ENCODE measurements around the gene MYH7.
A peak's percentile ranks its signal among the peaks of the same experiment; 100 is the strongest.
"Not testable (repeated sequence)": the region's sequence is repeated elsewhere in the genome, so short reads cannot be mapped to it uniquely, and the experiment has no call there.

The MYH7 gene

DNA sequence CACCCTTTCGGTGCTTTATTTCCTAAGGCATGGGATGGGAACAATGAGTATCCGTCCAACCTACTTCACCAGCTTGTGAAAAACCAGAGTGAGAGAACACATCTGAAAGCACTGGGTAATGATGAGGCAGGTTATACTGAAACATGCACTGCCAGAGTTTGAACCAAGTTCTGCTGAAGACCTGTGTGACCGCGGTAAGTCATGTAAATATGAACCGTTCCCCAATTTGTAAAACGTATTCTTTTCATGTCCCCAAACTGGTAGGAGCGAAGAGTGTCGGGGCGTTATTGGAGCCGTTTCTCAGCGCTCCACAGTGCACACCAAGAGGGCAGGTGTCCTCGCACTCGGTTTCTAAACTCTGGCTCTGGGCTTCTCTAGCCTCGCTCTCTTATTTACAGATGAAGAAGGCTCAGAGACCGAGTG lies 33.3 kb upstream of the MYH7 start:
- Histone ChIP-seq H3K4me3 (ENCODE audit: low read depth, low read length) (peak overlapping the region; percentile 50), H3K9ac (ENCODE audit: low read depth, low read length) (peak overlapping the region; percentile 46), H3K9me3 (ENCODE audit: control insufficient read depth, insufficient read depth, low read length) (no peaks in the 10 kb centered on the region; the same call in 1 of the 2 replicates), H3K36me3 (ENCODE audit: control insufficient read depth, insufficient read depth, low read length) (peaks cover 29% of the 10 kb centered on the region), H3K27me3 (ENCODE audit: control insufficient read depth, insufficient read depth, low read length) (no peaks in the 10 kb centered on the region), H3K4me1 (ENCODE audit: control insufficient read depth, insufficient read depth, low read length) (0 out of 2 replicates have a peak, but pooled peaks cover 3% of the 10 kb centered on the region), H3K27ac (ENCODE audit: low read depth, low read length) (peak overlapping the region; percentile 72)

DNA sequence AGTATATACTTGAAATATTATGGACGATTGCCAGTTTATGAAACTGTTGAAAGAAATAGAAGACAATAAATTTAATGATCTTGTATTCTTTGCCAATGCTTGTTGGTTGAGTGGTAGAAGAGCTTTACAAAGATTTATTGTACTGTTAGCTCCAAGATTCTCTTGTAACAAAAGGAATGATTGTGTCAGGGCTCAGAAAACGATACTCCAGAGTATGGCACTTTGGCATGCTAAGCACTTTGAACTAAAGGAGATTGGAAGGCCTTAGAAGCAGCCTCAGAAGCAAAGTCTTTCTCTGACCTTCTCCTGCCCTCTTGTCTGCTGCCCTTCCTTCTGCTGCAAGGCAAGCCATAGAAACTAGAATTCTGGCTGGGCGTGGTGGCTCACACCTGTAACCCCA lies 29.8 kb upstream of the MYH7 start:
- Histone ChIP-seq H3K9me3 (ENCODE audit: control insufficient read depth, insufficient read depth, low read length) (no peaks in the 10 kb centered on the region; the same call in 1 of the 2 replicates), H3K4me3 (ENCODE audit: low read depth, low read length) (no peak overlapping the region), H3K27me3 (ENCODE audit: control insufficient read depth, insufficient read depth, low read length) (no peaks in the 10 kb centered on the region), H3K9ac (ENCODE audit: low read depth, low read length) (no peak overlapping the region), H3K36me3 (ENCODE audit: control insufficient read depth, insufficient read depth, low read length) (no peaks in the 10 kb centered on the region), H3K4me1 (ENCODE audit: control insufficient read depth, insufficient read depth, low read length) (0 out of 2 replicates have a peak, but pooled peaks cover 2% of the 10 kb centered on the region), H3K27ac (ENCODE audit: low read depth, low read length) (no peak overlapping the region)

DNA sequence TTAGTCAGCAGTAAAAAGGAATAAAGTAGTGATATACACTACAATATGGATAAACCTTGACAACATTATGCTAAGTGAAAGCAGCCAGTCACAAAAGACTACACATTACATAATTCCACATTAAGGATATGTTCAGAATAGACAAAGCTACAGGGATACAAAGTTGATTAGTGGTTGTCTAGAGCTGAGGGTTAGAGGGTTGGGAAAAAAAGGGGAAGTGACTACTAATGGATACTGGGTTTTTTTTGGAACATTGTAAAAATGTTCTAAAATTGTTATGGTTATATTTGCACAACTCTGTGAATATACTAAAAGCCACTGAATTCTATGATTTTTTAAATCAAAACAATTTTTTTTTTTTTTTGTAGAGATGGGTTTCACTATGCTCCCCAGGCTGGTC lies 29.2 kb upstream of the MYH7 start:
- no peak overlapping the region for H3K4me3 ChIP-seq (ENCODE audit: low read depth, low read length)
- H3K4me1 ChIP-seq (ENCODE audit: control insufficient read depth, insufficient read depth, low read length) = no peaks in the 10 kb centered on the region
- H3K27ac ChIP-seq (ENCODE audit: low read depth, low read length) = no peak overlapping the region
- no peaks in the 10 kb centered on the region; the same call in 1 of the 2 replicates for H3K9me3 ChIP-seq (ENCODE audit: control insufficient read depth, insufficient read depth, low read length)
- H3K27me3 ChIP-seq (ENCODE audit: control insufficient read depth, insufficient read depth, low read length) = no peaks in the 10 kb centered on the region
- no peak overlapping the region for H3K9ac ChIP-seq (ENCODE audit: low read depth, low read length)
- no peaks in the 10 kb centered on the region for H3K36me3 ChIP-seq (ENCODE audit: control insufficient read depth, insufficient read depth, low read length)

DNA sequence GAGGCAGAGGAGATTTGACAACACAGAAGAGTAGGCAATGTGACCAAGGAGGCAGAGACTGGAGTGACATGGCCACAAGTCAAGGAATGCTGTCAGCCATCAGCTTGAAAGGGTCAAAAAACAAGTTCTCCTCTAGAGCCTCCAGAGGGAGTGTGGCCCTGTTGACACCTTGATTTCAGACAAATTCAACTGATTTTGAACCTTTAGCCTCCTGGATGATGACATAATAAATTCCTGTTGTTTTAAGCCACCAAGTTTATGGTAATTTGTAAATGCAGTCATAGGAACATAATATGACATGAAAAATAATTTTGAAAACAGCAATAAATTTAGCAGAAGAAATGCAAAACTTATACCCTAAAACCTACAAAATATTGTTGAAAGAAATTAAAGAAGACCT lies 25.5 kb upstream of the MYH7 start:
- H3K9ac ChIP-seq (ENCODE audit: low read depth, low read length) = no peak overlapping the region
- no peaks in the 10 kb centered on the region for H3K4me1 ChIP-seq (ENCODE audit: control insufficient read depth, insufficient read depth, low read length)
- no peak overlapping the region for H3K27ac ChIP-seq (ENCODE audit: low read depth, low read length)
- no peaks in the 10 kb centered on the region for H3K27me3 ChIP-seq (ENCODE audit: control insufficient read depth, insufficient read depth, low read length)
- H3K36me3 ChIP-seq (ENCODE audit: control insufficient read depth, insufficient read depth, low read length) = no peaks in the 10 kb centered on the region
- no peaks in the 10 kb centered on the region for H3K9me3 ChIP-seq (ENCODE audit: control insufficient read depth, insufficient read depth, low read length)
- H3K4me3 ChIP-seq (ENCODE audit: low read depth, low read length) = no peak overlapping the region

DNA sequence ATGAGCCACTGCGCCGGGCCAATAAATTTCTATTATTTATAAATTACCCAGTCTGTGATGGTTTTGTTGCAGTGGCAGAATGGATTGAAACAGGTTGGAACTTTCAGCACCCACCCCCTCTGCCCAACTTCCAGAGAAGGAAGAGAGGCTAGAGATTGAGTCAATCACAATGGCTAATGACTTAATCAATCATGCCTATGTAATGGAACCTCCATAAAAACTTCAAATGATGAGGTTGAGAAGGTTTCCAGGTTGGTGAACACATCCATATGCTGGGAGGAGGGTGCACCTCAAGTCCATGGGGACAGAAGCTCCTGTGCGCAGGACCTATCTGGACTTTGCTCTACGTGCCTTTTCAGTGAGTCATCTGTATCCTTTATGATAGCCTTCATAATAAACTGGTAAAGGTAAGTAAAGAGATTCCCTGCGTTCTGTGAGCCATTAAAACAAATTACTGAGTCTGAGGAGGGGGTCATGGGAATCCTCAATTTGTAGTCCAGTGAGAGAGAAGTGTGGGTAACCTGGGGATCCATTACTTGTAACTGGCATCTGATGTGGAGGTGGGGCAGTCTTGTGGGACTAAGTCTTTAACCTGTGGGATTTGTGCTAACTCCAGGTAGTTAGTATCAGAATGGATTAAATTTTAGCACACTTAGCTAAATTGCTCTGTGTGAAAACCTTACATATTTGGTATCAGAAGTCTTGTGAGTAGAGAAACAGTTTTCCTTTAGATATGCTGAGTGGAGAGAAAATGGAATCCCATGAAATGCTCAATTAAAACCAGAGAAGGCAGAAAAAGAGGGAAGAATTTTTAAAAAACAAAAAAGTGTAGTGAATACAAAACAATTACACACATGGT lies 22.4 kb upstream of the MYH7 start:
- H3K36me3 ChIP-seq (ENCODE audit: control insufficient read depth, insufficient read depth, low read length) = no peaks in the 10 kb centered on the region
- no peaks in the 10 kb centered on the region for H3K27me3 ChIP-seq (ENCODE audit: control insufficient read depth, insufficient read depth, low read length)

DNA sequence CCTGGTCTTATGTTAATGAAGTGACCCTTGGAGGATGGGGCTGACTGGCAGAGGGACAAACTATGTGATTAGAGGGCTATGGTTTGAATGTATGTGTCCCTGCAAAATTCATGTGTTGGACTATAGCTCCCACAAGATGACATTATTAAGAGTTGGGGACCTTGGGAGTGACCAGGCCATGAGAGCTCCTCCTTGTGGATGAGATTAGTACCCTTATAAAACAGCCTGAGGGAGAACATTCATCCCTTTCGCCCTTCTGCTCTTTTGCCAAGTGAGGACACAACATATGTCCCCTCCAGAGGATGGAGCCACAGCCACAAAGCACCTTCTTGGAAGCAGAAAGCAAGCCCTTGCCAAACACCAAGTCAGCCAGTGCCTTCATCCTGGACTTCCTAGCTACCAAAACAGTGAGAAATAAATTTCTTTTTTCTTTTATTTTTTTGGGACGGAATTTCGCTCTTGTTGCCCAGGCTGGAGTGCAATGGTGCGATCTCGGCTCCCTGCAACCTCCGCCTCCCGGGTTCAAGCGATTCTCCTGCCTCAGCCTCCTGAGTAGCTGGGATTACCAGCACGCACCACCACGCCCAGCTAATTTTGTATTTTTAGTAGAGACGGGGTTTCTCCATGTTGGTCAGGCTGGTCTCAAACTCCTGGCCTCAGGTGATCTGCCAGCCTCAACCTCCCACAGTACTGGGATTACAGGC lies 21.6 kb upstream of the MYH7 start:
- H3K9me3 ChIP-seq (ENCODE audit: control insufficient read depth, insufficient read depth, low read length); H3K36me3 ChIP-seq (ENCODE audit: control insufficient read depth, insufficient read depth, low read length); H3K27ac ChIP-seq (ENCODE audit: low read depth, low read length); H3K27me3 ChIP-seq (ENCODE audit: control insufficient read depth, insufficient read depth, low read length); H3K4me1 ChIP-seq (ENCODE audit: control insufficient read depth, insufficient read depth, low read length); H3K9ac ChIP-seq (ENCODE audit: low read depth, low read length); H3K4me3 ChIP-seq (ENCODE audit: low read depth, low read length): not testable (repeated sequence)

More for the DNA sequence above, 22.4 kb upstream of the MYH7 start:
- H3K4me3 ChIP-seq (ENCODE audit: low read depth, low read length) = no peak overlapping the region
- no peaks in the 10 kb centered on the region for H3K9me3 ChIP-seq (ENCODE audit: control insufficient read depth, insufficient read depth, low read length)
- H3K9ac ChIP-seq (ENCODE audit: low read depth, low read length) = no peak overlapping the region
- no peak overlapping the region for H3K27ac ChIP-seq (ENCODE audit: low read depth, low read length)
- H3K4me1 ChIP-seq (ENCODE audit: control insufficient read depth, insufficient read depth, low read length) = no peaks in the 10 kb centered on the region

DNA sequence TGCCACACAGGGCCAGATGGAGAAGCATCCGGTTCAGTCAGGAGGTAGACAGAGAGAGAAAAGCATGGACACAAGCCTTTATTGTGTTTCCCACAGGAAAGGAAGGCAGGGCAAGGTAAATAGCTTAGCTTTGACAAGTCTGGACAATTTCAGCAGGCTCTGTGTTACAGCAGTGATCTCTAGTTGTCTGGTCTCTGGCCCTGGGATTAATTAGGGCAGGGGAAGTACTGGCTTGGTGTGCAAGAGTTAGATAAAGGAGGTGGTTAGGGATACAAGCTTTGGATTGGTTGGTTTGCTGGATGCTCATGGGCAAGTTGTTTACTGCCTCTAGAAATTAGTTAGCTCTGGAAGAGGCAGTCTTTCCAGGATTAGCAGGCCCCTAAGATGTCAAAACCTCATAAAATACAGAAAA lies 19.0 kb upstream of the MYH7 start:
- no peak overlapping the region for H3K4me3 ChIP-seq (ENCODE audit: low read depth, low read length)
- no peak overlapping the region for H3K27ac ChIP-seq (ENCODE audit: low read depth, low read length)
- no peaks in the 10 kb centered on the region for H3K27me3 ChIP-seq (ENCODE audit: control insufficient read depth, insufficient read depth, low read length)
- no peaks in the 10 kb centered on the region for H3K9me3 ChIP-seq (ENCODE audit: control insufficient read depth, insufficient read depth, low read length)
- H3K9ac ChIP-seq (ENCODE audit: low read depth, low read length) = no peak overlapping the region
- H3K4me1 ChIP-seq (ENCODE audit: control insufficient read depth, insufficient read depth, low read length) = no peaks in the 10 kb centered on the region
- H3K36me3 ChIP-seq (ENCODE audit: control insufficient read depth, insufficient read depth, low read length) = no peaks in the 10 kb centered on the region

DNA sequence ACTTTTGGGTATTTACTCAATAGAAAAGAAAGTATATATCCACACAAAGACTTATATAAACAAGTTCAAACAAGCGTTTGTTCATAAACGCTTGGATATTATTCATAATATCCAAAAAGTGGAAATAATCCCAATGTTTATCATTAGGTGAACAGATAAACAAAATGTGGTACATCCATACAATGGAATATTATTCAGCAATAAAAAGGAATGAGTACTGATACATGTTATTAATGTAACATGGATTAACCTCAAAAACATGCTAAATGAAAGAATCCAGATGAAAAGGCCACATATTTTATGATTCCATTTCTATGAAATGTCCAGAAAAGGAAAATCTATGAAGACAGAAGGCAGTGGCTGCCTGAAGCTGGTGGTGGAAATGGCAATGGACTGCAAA lies 16.8 kb upstream of the MYH7 start:
- Histone ChIP-seq H3K9ac (ENCODE audit: low read depth, low read length) (no peak overlapping the region), H3K4me1 (ENCODE audit: control insufficient read depth, insufficient read depth, low read length) (no peaks in the 10 kb centered on the region), H3K27me3 (ENCODE audit: control insufficient read depth, insufficient read depth, low read length) (no peaks in the 10 kb centered on the region), H3K36me3 (ENCODE audit: control insufficient read depth, insufficient read depth, low read length) (no peaks in the 10 kb centered on the region), H3K9me3 (ENCODE audit: control insufficient read depth, insufficient read depth, low read length) (no peaks in the 10 kb centered on the region), H3K27ac (ENCODE audit: low read depth, low read length) (no peak overlapping the region), H3K4me3 (ENCODE audit: low read depth, low read length) (no peak overlapping the region)

DNA sequence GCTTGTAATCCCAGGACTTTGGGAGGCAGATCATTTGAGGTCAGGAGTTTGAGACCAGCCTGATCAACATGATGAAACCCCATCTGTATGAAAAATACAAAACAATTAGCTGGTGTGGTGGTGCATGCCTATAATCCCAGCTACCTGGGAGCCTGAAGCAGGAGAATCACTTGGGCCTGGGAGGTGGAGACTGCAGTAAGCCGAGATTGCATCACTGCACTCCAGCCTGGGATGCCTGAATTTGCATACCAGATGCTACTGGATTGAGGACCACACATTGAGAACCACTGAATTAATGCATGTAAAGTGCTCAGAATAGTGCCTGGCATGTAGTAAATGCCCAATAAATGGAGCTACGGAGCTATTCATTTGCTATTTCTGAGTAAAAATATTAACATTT lies 14.9 kb upstream of the MYH7 start:
- Histone ChIP-seq H3K27me3 (ENCODE audit: control insufficient read depth, insufficient read depth, low read length) (no peaks in the 10 kb centered on the region), H3K4me1 (ENCODE audit: control insufficient read depth, insufficient read depth, low read length) (no peaks in the 10 kb centered on the region), H3K27ac (ENCODE audit: low read depth, low read length) (no peak overlapping the region), H3K36me3 (ENCODE audit: control insufficient read depth, insufficient read depth, low read length) (no peaks in the 10 kb centered on the region), H3K9ac (ENCODE audit: low read depth, low read length) (no peak overlapping the region), H3K4me3 (ENCODE audit: low read depth, low read length) (no peak overlapping the region), H3K9me3 (ENCODE audit: control insufficient read depth, insufficient read depth, low read length) (no peaks in the 10 kb centered on the region)

DNA sequence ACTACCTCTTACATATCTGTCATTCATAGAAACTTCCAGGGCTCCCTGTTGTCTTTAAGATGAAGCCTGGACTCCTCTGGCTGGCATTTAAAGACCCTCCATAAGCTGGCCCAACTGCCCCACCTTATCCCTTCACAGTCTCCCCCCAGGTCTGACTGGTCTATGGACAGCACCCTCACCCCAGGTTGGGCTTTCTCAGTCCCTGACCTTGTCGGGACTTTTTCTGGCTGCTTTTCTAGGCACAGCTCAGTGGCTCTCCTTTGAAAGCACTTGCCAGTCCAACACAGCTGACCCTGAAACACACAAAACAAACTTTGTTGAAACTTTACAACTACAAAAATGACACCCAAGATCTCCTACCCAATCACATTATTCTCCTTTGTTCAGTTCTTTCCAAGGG lies 13.9 kb upstream of the MYH7 start:
- Histone ChIP-seq H3K36me3 (ENCODE audit: control insufficient read depth, insufficient read depth, low read length) (no peaks in the 10 kb centered on the region), H3K27me3 (ENCODE audit: control insufficient read depth, insufficient read depth, low read length) (no peaks in the 10 kb centered on the region), H3K4me3 (ENCODE audit: low read depth, low read length) (no peak overlapping the region)

More for the DNA sequence above, 13.9 kb upstream of the MYH7 start:
- Histone ChIP-seq H3K9ac (ENCODE audit: low read depth, low read length) (no peak overlapping the region), H3K4me1 (ENCODE audit: control insufficient read depth, insufficient read depth, low read length) (no peaks in the 10 kb centered on the region), H3K9me3 (ENCODE audit: control insufficient read depth, insufficient read depth, low read length) (no peaks in the 10 kb centered on the region), H3K27ac (ENCODE audit: low read depth, low read length) (no peak overlapping the region)
